ENCODE data around the gene FUNDC2. TPM values are rescaled to one million over a fixed set of nuclear protein-coding genes. Genes with fewer than 3 reads are reported as not detected.

Gene FUNDC2
- total RNA-seq: 28.0 and 39.5 TPM in 2 replicates

GRCh38 chrX:155026727-155027508, at the start of gene FUNDC2:
FUNDC2 (plus strand) TSS chrX:155026844; CDS start chrX:155026939, 95 bp downstream.

GRCh38 chrX:155022585-155022984, 4.1 kb upstream of the FUNDC2 start, which contains the start of gene F8:
F8 (minus strand) TSS chrX:155022723; CDS start chrX:155022552, 171 bp downstream.

GRCh38 chrX:155070975-155071693, 44.5 kb downstream of the FUNDC2 start, which contains the start of the genes BRCC3, CMC4 and MTCP1:
BRCC3 (plus strand) TSS chrX:155071508; CDS start chrX:155071528, 20 bp downstream.
CMC4 (minus strand) TSS chrX:155071136; CDS start chrX:155064023, 7,113 bp downstream.
MTCP1 (minus strand) TSS chrX:155071136; CDS start chrX:155066010, 5,126 bp downstream.

Other genes starting within 250 kb of the FUNDC2 start
- 0.34 and 4.3 TPM in 2 replicates for gene MPP1, start 221.4 kb upstream of the FUNDC2 start, total RNA-seq
- gene SMIM9, start 192.2 kb upstream of the FUNDC2 start, total RNA-seq: not detected in 2 replicates
- 1.4 and 3.1 TPM in 2 replicates for gene F8A1, start 140.5 kb upstream of the FUNDC2 start, total RNA-seq
- gene F8, start 4.1 kb upstream of the FUNDC2 start, total RNA-seq: 0.34 and 1.9 TPM in 2 replicates
- gene CMC4, start 44.3 kb downstream of the FUNDC2 start, total RNA-seq: 9.0 and 20.5 TPM in 2 replicates
- gene MTCP1, start 44.3 kb downstream of the FUNDC2 start, total RNA-seq: 12.2 and 22.6 TPM in 2 replicates
- gene BRCC3, start 44.7 kb downstream of the FUNDC2 start, total RNA-seq: 12.0 and 23.3 TPM in 2 replicates
- gene VBP1, start 189.6 kb downstream of the FUNDC2 start, total RNA-seq: 44.5 and 69.7 TPM in 2 replicates
- 0.07 and 1.0 TPM in 2 replicates for gene RAB39B, start 237.6 kb downstream of the FUNDC2 start, total RNA-seq